Progenitor cell of endocrine pancreas (in vitro differentiated cells): ENCODE results near the gene MACF1. TPM values are rescaled to one million over a fixed set of nuclear protein-coding genes. Genes with fewer than 3 reads are reported as not detected.

Source experiments
- DNase-seq: peaks from one replicate; pipeline ENCODE4 v3.0.0; 2021; ENCODE audit warnings: low spot score; ENCODE audit not compliant: unreplicated experiment
- H3K27ac Mint-ChIP-seq: 2 replicates; pipeline ENCODE4 v1.8.0; 2021; ENCODE audit warnings: mild to moderate bottlenecking, moderate library complexity, mixed read lengths
- H3K27me3 Mint-ChIP-seq: 2 replicates; pipeline ENCODE4 v1.8.0; 2021; ENCODE audit warnings: mixed read lengths
- H3K36me3 Mint-ChIP-seq: 2 replicates; pipeline ENCODE4 v1.8.0; 2022; ENCODE audit warnings: mixed read lengths; ENCODE audit not compliant: insufficient read depth
- H3K4me1 Mint-ChIP-seq: 2 replicates; pipeline ENCODE4 v1.8.0; 2021; ENCODE audit warnings: low read depth, mixed read lengths
- H3K4me3 Mint-ChIP-seq: 2 replicates; pipeline ENCODE4 v1.8.0; 2021; ENCODE audit warnings: low read depth, mild to moderate bottlenecking, moderate library complexity, mixed read lengths
- H3K9me3 Mint-ChIP-seq: 2 replicates; pipeline ENCODE4 v1.8.0; 2021; ENCODE audit warnings: low read depth, mixed read lengths
- CTCF ChIP-seq: fragments of 200-600 bp; sonication (generic); IDR thresholded peaks from one replicate; pipeline ENCODE4 v1.5.0; 2021; ENCODE audit warnings: antibody characterized with exemption, mild to moderate bottlenecking; ENCODE audit not compliant: unreplicated experiment
- total RNA-seq: library from RNA; stranded (reverse); gene quantifications from 2 replicates; pipeline ENCODE4 v1.2.1, GENCODE V29; 2021

The MACF1 gene
- total RNA-seq, 1 donor from 2014 or later: 241 TPM

- Mint-ChIP-seq H3K4me3 (no peak overlapping the region), H3K27ac (no peak overlapping the region), H3K4me1 (peaks cover 41% of the 10 kb centered on the region), H3K36me3 (no peaks in the 10 kb centered on the region), H3K27me3 (no peaks in the 10 kb centered on the region), H3K9me3 (no peaks in the 10 kb centered on the region)
- no peak for TF ChIP-seq CTCF
- no peak for DNase-seq
Observed at GRCh38 chr1:39165488-39165887, 39.0 kb upstream of the MACF1 start.

GRCh38 chr1:39167632-39168209 lies 36.8 kb upstream of the MACF1 start:
- Mint-ChIP-seq H3K27me3 (no peaks in the 10 kb centered on the region), H3K4me3 (no peak overlapping the region), H3K4me1 (peaks cover 44% of the 10 kb centered on the region), H3K9me3 (no peaks in the 10 kb centered on the region), H3K27ac (no peak overlapping the region), H3K36me3 (no peaks in the 10 kb centered on the region)
- no peak for TF ChIP-seq CTCF
- DNase-seq: no peak

GRCh38 chr1:39168301-39169080 lies 36.0 kb upstream of the MACF1 start:
- Mint-ChIP-seq H3K4me3 (no peak overlapping the region), H3K36me3 (no peaks in the 10 kb centered on the region), H3K27me3 (no peaks in the 10 kb centered on the region), H3K4me1 (peaks cover 49% of the 10 kb centered on the region), H3K9me3 (no peaks in the 10 kb centered on the region), H3K27ac (peak overlapping the region; percentile 9)
- no peak for TF ChIP-seq CTCF
- no peak for DNase-seq

GRCh38 chr1:39170731-39171667 lies 33.5 kb upstream of the MACF1 start:
- no peaks in the 10 kb centered on the region for H3K9me3 Mint-ChIP-seq
- peak overlapping the region; percentile 40 for H3K4me3 Mint-ChIP-seq
- H3K36me3 Mint-ChIP-seq: no peaks in the 10 kb centered on the region
- no peaks in the 10 kb centered on the region for H3K27me3 Mint-ChIP-seq
- H3K27ac Mint-ChIP-seq: peak overlapping the region; percentile 82
- H3K4me1 Mint-ChIP-seq: peaks cover 54% of the 10 kb centered on the region
- no peak for TF ChIP-seq CTCF
- DNase-seq: no peak
